IMR-90 (cell line): Measurements from ENCODE around the gene HES7. TPM values are rescaled to one million over a fixed set of nuclear protein-coding genes. Genes with fewer than 3 reads are reported as not detected.

Experiments
- ATAC-seq: fragments of 200-7000 bp; cut with Tn5 transposase; 2 replicates; pipeline ENCODE4 v1.9.1; 2020; ENCODE audit warnings: low read depth, mild to moderate bottlenecking, moderate library complexity
- BruUV-seq: library from RNA; stranded (reverse); fragments of 400-500 nt; replicated peaks from 2 replicates; lab custom pipeline; 2021; lab: Mats Ljungman, UMichigan
- CTCF ChIA-PET: fragments of 300-600 bp; formaldehyde crosslinking; extraction: SDS; loops from one replicate; lab custom pipeline; 2021; ENCODE audit warnings: antibody characterized with exemption; lab: Yijun Ruan, JAX
- POLR2A ChIA-PET: fragments of 300-600 bp; sonication (Branson Sonifier 250); formaldehyde crosslinking; loops from one replicate; lab custom pipeline; 2022; ENCODE audit warnings: antibody characterized with exemption; ENCODE audit not compliant: unreplicated experiment; lab: Charles Lee
- DNase-seq: peaks from one replicate; pipeline ENCODE4 v3.0.0; 2013
- H2AFZ ChIP-seq: replicated peaks from 2 replicates; pipeline ENCODE3; 2013; ENCODE audit warnings: low read length, mild to moderate bottlenecking; ENCODE audit not compliant: poor library complexity
- H2AK5ac ChIP-seq: 2 replicates; pipeline ENCODE4 v1.6.1; 2013; ENCODE audit warnings: low read depth, low read length, inconsistent platforms
- H2AK9ac ChIP-seq: replicated peaks from 2 replicates; pipeline ENCODE3; 2013; ENCODE audit warnings: mild to moderate bottlenecking, low read depth, low read length, moderate library complexity; ENCODE audit not compliant: poor library complexity
- H2BK120ac ChIP-seq: 2 replicates; pipeline ENCODE4 v1.6.1; 2013; ENCODE audit warnings: low read depth, low read length, inconsistent platforms
- H2BK15ac ChIP-seq: 3 replicates; pipeline ENCODE4 v1.6.1; 2013; ENCODE audit warnings: low read depth, low read length, inconsistent platforms
- H2BK20ac ChIP-seq: 2 replicates; pipeline ENCODE4 v1.6.1; 2013; ENCODE audit warnings: low read depth, mild to moderate bottlenecking, inconsistent platforms, low read length, moderate library complexity
- H2BK5ac ChIP-seq: 2 replicates; pipeline ENCODE4 v1.6.1; 2013; ENCODE audit warnings: mild to moderate bottlenecking, low read depth, low read length, inconsistent platforms; ENCODE audit not compliant: poor library complexity, severe bottlenecking
- H3K14ac ChIP-seq: replicated peaks from 2 replicates; pipeline ENCODE4 v1.6.1; 2013; ENCODE audit warnings: low read depth, low read length, inconsistent platforms
- H3K18ac ChIP-seq: 2 replicates; pipeline ENCODE4 v1.6.1; 2013; ENCODE audit warnings: low read depth, low read length, control low read depth
- H3K23ac ChIP-seq: 2 replicates; pipeline ENCODE4 v1.6.1; 2013; ENCODE audit warnings: low read depth, low read length, inconsistent platforms
- H3K27ac ChIP-seq: 2 replicates; pipeline ENCODE4 v1.5.1; 2013; ENCODE audit warnings: mild to moderate bottlenecking, control low read depth, low read length; ENCODE audit not compliant: insufficient read depth
- H3K27me3 ChIP-seq: 2 replicates; pipeline ENCODE4 v1.6.1; 2013; ENCODE audit warnings: low read length; ENCODE audit not compliant: control insufficient read depth, insufficient read depth
- H3K36me3 ChIP-seq: 2 replicates; pipeline ENCODE4 v1.6.1; 2013; ENCODE audit warnings: low read length, mixed read lengths; ENCODE audit not compliant: control insufficient read depth, insufficient read depth
- H3K4ac ChIP-seq: 2 replicates; pipeline ENCODE4 v1.6.1; 2013; ENCODE audit warnings: low read depth, low read length, inconsistent platforms
- H3K4me1 ChIP-seq: 2 replicates; pipeline ENCODE4 v1.6.1; 2013; ENCODE audit warnings: low read length, mixed read lengths; ENCODE audit not compliant: control insufficient read depth, insufficient read depth
- H3K4me2 ChIP-seq: 2 replicates; pipeline ENCODE4 v1.6.1; 2013; ENCODE audit warnings: low read depth, mild to moderate bottlenecking, control low read depth, low read length, moderate library complexity
- H3K4me3 ChIP-seq: 2 replicates; pipeline ENCODE4 v1.5.1; 2013; ENCODE audit warnings: low read depth, mild to moderate bottlenecking, control low read depth, low read length, moderate library complexity; ENCODE audit not compliant: insufficient read depth
- H3K56ac ChIP-seq: 2 replicates; pipeline ENCODE4 v1.6.1; 2013; ENCODE audit warnings: low read length, inconsistent platforms; ENCODE audit not compliant: insufficient read depth; ENCODE audit errors: extremely low read depth
- H3K79me1 ChIP-seq, 2 experiments: 2 replicates each; pipeline ENCODE4 v1.6.1; 2013; ENCODE audit warnings: low read length in 2 of 2, inconsistent platforms in 1 of 2, low read depth in 1 of 2
- H3K9ac ChIP-seq: 2 replicates; pipeline ENCODE4 v1.6.1; 2013; ENCODE audit warnings: low read depth, low read length, control low read depth
- H3K9me1 ChIP-seq: 2 replicates; pipeline ENCODE4 v1.6.1; 2013; ENCODE audit warnings: low read length, inconsistent platforms; ENCODE audit not compliant: insufficient read depth
- H3K9me3 ChIP-seq: 2 replicates; pipeline ENCODE4 v1.6.1; 2013; ENCODE audit warnings: low read length; ENCODE audit not compliant: control insufficient read depth, insufficient read depth
- H4K20me1 ChIP-seq: 2 replicates; pipeline ENCODE4 v1.6.1; 2013; ENCODE audit warnings: low read length, inconsistent platforms; ENCODE audit not compliant: insufficient read depth
- H4K5ac ChIP-seq: 2 replicates; pipeline ENCODE4 v1.6.1; 2013; ENCODE audit warnings: mild to moderate bottlenecking, low read depth, low read length, control low read depth
- H4K8ac ChIP-seq, 2 experiments: 2 replicates each; pipeline ENCODE4 v1.6.1; 2013; ENCODE audit warnings: low read depth in 2 of 2, low read length in 2 of 2, control low read depth in 1 of 2, inconsistent platforms in 1 of 2
- H4K91ac ChIP-seq: 2 replicates; pipeline ENCODE4 v1.6.1; 2013; ENCODE audit warnings: low read depth, low read length, inconsistent platforms; ENCODE audit not compliant: insufficient read depth
- POLR2A ChIP-seq: IDR thresholded peaks from 2 replicates; pipeline ENCODE4 v1.6.1; 2012; ENCODE audit warnings: mild to moderate bottlenecking, low read depth, low read length
- RAD21 ChIP-seq: IDR thresholded peaks from 2 replicates; pipeline ENCODE4 v1.6.1; 2012; ENCODE audit warnings: low read length, improper control_type of control experiment
- WGBS, 2 experiments: methylation state at CpG; one replicate each; pipeline versions ENCODE4 v1.1.5 to v1.1.7; 2013; ENCODE audit warnings: missing lambda C conversion rate in 2 of 2; ENCODE audit not compliant: insufficient read length in 1 of 2; ENCODE audit errors: extremely low coverage in 2 of 2; 5-methylcytosine and 5-hydroxymethylcytosine counted together
- dilution Hi-C: fragments of 300-500 bp; cut with HindIII; formaldehyde crosslinking; loops from one replicate; pipeline ENCODE4 v1.14.3; 2018; ENCODE audit warnings: low sequenced_read_pairs; ENCODE audit not compliant: unreplicated experiment
- in situ Hi-C: fragments of 300-500 bp; cut with MboI; formaldehyde crosslinking; loops from 3 replicates; pipeline ENCODE4 v1.14.3; 2019; ENCODE audit warnings: low sequenced_read_pairs, inconsistent platforms, mixed read lengths
- intact Hi-C: fragments of 100-400 bp; cut with micrococcal nuclease; formaldehyde crosslinking; loops from 2 replicates; pipeline ENCODE4 v1.10.0; 2022
- polyA plus RNA-seq, 3 experiments: library from polyadenylated mRNA; depleted of rRNA; stranded (reverse); fragments of >200 nt; gene quantifications; 2 replicates each; pipeline ENCODE4 v1.2.3, GENCODE V29; 2012; ENCODE audit warnings: low replicate concordance in 1 of 3
- total RNA-seq: library from RNA; depleted of rRNA; stranded (reverse); fragments of >200 nt; gene quantifications from 2 replicates; pipeline ENCODE4 v1.2.3, GENCODE V29; 2012

Gene HES7
- total and polyA plus RNA-seq, 2 of the 4 experiments (the other 2 are of a cell fraction), result 0.43 TPM; not detected in 1

DNA sequence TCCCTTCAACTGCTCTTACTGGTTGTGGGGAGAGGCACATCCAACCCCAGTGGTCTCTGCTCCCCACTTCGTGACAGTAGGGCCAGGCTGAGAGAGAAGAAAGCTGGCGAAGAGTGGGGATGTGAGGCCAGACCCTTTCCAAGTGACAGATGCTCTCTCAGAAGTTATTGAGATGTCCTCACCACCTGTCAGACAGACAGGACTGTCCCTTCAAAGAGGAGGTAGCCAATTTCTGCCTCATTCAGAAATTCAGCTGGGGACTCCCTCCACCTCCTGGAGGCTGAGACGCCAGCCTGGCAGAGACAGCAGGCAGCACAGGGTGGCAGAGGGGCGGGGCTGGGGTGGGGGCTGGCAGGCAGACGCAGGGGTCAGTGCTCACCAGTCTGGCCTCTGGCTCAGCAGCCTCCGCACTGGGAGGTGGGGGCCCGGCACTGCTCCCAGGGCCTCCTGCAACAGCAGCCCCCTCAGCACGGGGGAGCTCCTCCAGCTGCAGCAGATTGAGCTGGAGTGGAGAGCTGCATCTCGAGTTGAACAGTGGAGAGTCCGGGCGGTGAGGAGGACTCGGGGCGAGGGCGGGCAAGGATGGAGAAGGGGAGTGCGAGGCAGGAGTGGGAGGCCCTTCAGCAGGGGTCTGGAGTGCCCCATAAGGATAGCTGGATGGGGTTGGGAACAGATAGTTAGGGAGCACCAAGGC lies 19.1 kb upstream of the HES7 start:
- 92% methylated on average over 2 of the region's 15 CpGs; no CpG with 5 or more reads in 1 of the 2 experiments for WGBS, 2 experiments
- Histone ChIP-seq H3K27ac (no peak overlapping the region), H3K27me3 (no peaks in the 10 kb centered on the region), H3K9me1 (peaks cover 6% of the 10 kb centered on the region; the same call in 1 of the 2 replicates), H3K36me3 (peaks cover 51% of the 10 kb centered on the region), H2BK120ac (no peak overlapping the region), H2AK9ac (no peak overlapping the region), H3K4me2 (no peak overlapping the region), H3K79me1 (no peaks in the 10 kb centered on the region), H2BK20ac (no peak overlapping the region), H2AFZ (no peak overlapping the region), H3K18ac (no peak overlapping the region), H3K9me3 (no peaks in the 10 kb centered on the region), H3K4ac (no peak overlapping the region), H3K4me3 (no peak overlapping the region), H4K20me1 (peaks cover 8% of the 10 kb centered on the region), H3K14ac (no peak overlapping the region), H3K56ac (no peak overlapping the region), H2BK5ac (no peak overlapping the region), H2BK15ac (no peak overlapping the region), H4K91ac (no peak overlapping the region), H3K23ac (no peak overlapping the region), H4K8ac (no peak overlapping the region), H3K4me1 (no peaks in the 10 kb centered on the region), H2AK5ac (no peak overlapping the region), H4K5ac (no peak overlapping the region), H3K9ac (no peak overlapping the region)
- ChIA-PET CTCF (no interaction called here), POLR2A (no interaction called here)
- no TSS peak for BruUV-seq
- ATAC-seq (no peak), DNase-seq (no peak)
- in situ Hi-C loops, result no loop called here
- TF ChIP-seq POLR2A (peak; percentile 58), RAD21 (no peak)
- intact Hi-C loops, result no loop called here
- dilution Hi-C loops, result no loop called here
